22Rv1 (cell line): Measurements from ENCODE around the gene NBR1.

Source experiments
- CTCF ChIP-seq: fragments of 450-650 bp; IDR thresholded peaks from 2 replicates; pipeline ENCODE4 v1.5.1; 2017; ENCODE audit warnings: mild to moderate bottlenecking
- ZFX ChIP-seq: fragments of 450-650 bp; IDR thresholded peaks from 2 replicates; pipeline ENCODE4 v1.6.1; 2017; ENCODE audit warnings: antibody characterized with exemption, borderline replicate concordance

GRCh38 chr17:43125967-43126910, 44.8 kb upstream of the NBR1 start:
- TF ChIP-seq CTCF (no peak), ZFX (no peak)
